ENCODE measurements around the gene MRPS18A. TPM values are rescaled to one million over a fixed set of nuclear protein-coding genes. Genes with fewer than 3 reads are reported as not detected.
A peak's percentile ranks its signal among the peaks of the same experiment; 100 is the strongest.

MRPS18A gene
- total and polyA plus RNA-seq, 2 of the 13 experiments (the other 11 are each of a cell fraction or from before 2014, with no cell fraction given) = 87.8 to 89.1 TPM

DNA sequence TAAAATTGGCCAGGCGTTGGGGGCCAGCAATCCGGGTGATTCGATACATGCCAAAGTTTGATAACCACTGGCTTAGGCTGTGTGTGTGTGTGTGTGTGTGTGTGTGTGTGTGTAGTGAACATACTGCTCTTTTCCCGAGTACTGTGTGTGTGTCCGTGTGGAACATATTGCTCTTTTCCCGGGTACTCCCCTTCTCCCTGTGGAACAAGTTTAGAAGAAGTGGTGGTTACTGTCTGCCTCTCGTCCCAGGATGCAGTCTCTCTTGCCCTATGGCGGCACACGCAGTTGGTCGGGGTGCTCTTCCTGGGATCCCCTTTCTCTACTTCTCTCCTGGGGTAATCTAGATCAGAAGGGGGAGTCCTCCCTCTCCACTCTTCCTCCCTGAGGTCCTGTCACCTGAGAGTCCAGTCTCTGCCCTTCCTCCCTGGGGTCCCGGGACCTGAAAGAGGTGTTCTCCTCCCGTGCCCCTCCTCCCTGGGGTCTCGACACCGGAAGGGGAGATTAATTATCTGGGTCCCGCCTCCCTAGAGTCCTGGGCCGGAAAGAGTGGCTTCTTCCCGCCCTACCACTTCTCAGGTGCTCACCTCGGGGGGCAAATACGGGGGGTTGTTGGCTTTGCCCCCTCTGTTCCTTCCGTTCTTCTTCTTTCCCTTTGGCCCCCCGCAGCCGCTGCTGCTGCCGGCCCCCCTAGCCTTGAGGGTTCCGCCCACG is 59.0 kb downstream of the MRPS18A start (continued):
- TF ChIP-seq TGIF2 (CRISPR knock-in tag; IDR thresholded peaks at IDR 0.05) (peak; percentile 46; the same call in 1 of the 2 replicates), PRDM10 (CRISPR knock-in tag; IDR thresholded peaks at IDR 0.05; ENCODE audit: low read depth) (0 out of 2 replicates have a peak, but pooled peaks have one; percentile 10), EZH2 (conservative IDR thresholded peaks at IDR 0.05; ENCODE audit: low read depth, low read length) (no peak), ARID2 (CRISPR knock-in tag; IDR thresholded peaks at IDR 0.05; ENCODE audit: borderline replicate concordance) (no peak; the same call in 1 of the 2 replicates)
- TF ChIP-seq, protein P1, sequence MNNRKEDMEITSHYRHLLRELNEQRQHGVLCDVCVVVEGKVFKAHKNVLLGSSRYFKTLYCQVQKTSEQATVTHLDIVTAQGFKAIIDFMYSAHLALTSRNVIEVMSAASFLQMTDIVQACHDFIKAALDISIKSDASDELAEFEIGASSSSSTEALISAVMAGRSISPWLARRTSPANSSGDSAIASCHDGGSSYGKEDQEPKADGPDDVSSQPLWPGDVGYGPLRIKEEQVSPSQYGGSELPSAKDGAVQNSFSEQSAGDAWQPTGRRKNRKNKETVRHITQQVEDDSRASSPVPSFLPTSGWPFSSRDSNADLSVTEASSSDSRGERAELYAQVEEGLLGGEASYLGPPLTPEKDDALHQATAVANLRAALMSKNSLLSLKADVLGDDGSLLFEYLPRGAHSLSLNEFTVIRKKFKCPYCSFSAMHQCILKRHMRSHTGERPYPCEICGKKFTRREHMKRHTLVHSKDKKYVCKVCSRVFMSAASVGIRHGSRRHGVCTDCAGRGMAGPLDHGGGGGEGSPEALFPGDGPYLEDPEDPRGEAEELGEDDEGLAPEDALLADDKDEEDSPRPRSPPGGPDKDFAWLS (CRISPR knock-in tag; IDR thresholded peaks at IDR 0.05; ENCODE audit: borderline replicate concordance) = 0 out of 2 replicates have a peak, but pooled peaks have one; percentile 3

Data from HepG2 (cell line).